ENCODE data around the gene NAA10.

NAA10 gene

DNA sequence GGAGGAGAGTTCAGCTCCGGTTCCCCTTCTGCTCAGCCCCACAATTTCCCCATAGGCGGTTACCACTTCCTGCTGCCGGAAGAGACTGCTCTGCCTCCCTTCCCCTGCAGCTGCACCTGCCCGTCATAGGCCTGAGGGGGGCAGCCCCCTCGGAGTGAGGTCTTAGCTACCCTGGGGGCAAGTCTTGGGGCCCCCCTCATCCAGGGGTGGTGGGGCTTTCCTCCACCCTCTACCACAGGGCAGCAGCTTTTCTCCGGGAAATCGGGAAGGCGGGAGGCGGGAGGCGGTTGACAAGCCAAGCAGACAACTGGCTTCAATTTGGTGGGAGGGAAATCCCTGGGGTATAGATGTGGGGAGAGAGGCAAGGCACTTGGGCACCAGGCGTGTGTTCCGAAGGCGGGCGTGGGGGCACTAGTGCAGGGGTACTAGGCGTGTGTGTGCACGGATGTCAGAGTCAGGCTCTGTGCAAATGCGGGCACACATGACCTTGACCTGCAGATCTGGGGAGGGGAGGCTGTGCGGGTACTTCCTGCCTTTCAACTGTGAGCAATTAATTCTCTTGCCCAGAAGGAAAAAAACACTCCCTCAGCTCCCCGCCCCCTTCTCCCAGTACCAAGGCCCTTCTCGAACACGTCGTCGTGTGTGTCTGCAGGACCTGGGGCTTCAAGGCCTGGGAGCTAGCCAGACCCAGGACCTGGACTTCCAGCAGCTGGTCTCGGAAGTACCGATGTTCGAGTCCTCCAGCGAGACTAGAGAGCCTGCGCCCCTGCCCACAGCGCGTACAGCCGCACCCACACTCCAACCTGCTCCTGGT, 7.8 kb downstream of the NAA10 start (continued):
- TF ChIP-seq, protein P1, sequence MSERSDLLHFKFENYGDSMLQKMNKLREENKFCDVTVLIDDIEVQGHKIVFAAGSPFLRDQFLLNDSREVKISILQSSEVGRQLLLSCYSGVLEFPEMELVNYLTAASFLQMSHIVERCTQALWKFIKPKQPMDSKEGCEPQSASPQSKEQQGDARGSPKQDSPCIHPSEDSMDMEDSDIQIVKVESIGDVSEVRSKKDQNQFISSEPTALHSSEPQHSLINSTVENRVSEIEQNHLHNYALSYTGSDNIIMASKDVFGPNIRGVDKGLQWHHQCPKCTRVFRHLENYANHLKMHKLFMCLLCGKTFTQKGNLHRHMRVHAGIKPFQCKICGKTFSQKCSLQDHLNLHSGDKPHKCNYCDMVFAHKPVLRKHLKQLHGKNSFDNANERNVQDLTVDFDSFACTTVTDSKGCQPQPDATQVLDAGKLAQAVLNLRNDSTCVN (tag by site-specific recombination; optimal IDR thresholded peaks at IDR 0.05): no peak
- TF ChIP-seq, protein P2, sequence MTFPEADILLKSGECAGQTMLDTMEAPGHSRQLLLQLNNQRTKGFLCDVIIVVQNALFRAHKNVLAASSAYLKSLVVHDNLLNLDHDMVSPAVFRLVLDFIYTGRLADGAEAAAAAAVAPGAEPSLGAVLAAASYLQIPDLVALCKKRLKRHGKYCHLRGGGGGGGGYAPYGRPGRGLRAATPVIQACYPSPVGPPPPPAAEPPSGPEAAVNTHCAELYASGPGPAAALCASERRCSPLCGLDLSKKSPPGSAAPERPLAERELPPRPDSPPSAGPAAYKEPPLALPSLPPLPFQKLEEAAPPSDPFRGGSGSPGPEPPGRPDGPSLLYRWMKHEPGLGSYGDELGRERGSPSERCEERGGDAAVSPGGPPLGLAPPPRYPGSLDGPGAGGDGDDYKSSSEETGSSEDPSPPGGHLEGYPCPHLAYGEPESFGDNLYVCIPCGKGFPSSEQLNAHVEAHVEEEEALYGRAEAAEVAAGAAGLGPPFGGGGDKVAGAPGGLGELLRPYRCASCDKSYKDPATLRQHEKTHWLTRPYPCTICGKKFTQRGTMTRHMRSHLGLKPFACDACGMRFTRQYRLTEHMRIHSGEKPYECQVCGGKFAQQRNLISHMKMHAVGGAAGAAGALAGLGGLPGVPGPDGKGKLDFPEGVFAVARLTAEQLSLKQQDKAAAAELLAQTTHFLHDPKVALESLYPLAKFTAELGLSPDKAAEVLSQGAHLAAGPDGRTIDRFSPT (tag by site-specific recombination; IDR thresholded peaks at IDR 0.05): peak; percentile 30
- TF ChIP-seq ZSCAN30 (tag by site-specific recombination; IDR thresholded peaks at IDR 0.05): no peak
- no peak for TF ChIP-seq ZNF138 (tag by site-specific recombination; IDR thresholded peaks at IDR 0.05; ENCODE audit: borderline replicate concordance)
- 0 out of 2 replicates have a peak, but pooled peaks have one; percentile 72 for TF ChIP-seq HOXC10 (CRISPR knock-in tag; IDR thresholded peaks at IDR 0.05)
- no peak for TF ChIP-seq ZNF621 (tag by site-specific recombination; IDR thresholded peaks at IDR 0.05)
- TF ChIP-seq, protein P3, sequence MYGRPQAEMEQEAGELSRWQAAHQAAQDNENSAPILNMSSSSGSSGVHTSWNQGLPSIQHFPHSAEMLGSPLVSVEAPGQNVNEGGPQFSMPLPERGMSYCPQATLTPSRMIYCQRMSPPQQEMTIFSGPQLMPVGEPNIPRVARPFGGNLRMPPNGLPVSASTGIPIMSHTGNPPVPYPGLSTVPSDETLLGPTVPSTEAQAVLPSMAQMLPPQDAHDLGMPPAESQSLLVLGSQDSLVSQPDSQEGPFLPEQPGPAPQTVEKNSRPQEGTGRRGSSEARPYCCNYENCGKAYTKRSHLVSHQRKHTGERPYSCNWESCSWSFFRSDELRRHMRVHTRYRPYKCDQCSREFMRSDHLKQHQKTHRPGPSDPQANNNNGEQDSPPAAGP (tag by site-specific recombination; IDR thresholded peaks at IDR 0.05): peak; percentile 75
- TF ChIP-seq, protein P4, sequence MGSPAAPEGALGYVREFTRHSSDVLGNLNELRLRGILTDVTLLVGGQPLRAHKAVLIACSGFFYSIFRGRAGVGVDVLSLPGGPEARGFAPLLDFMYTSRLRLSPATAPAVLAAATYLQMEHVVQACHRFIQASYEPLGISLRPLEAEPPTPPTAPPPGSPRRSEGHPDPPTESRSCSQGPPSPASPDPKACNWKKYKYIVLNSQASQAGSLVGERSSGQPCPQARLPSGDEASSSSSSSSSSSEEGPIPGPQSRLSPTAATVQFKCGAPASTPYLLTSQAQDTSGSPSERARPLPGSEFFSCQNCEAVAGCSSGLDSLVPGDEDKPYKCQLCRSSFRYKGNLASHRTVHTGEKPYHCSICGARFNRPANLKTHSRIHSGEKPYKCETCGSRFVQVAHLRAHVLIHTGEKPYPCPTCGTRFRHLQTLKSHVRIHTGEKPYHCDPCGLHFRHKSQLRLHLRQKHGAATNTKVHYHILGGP (tag by site-specific recombination; IDR thresholded peaks at IDR 0.05): no peak
- no peak for TF ChIP-seq OSR2 (tag by site-specific recombination; IDR thresholded peaks at IDR 0.05)
- TF ChIP-seq, protein P5, sequence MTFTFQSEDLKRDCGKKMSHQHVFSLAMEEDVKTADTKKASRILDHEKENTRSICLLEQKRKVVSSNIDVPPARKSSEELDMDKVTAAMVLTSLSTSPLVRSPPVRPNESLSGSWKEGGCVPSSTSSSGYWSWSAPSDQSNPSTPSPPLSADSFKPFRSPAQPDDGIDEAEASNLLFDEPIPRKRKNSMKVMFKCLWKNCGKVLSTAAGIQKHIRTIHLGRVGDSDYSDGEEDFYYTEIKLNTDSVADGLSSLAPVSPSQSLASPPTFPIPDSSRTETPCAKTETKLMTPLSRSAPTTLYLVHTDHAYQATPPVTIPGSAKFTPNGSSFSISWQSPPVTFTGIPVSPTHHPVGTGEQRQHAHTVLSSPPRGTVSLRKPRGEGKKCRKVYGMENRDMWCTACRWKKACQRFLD (tag by site-specific recombination; IDR thresholded peaks at IDR 0.05): no peak
- peak; percentile 18; the same call in 1 of the 2 replicates for TF ChIP-seq KLF9 (tag by site-specific recombination; IDR thresholded peaks at IDR 0.05; ENCODE audit: low read depth)
- TF ChIP-seq ZNF501 (tag by site-specific recombination; IDR thresholded peaks at IDR 0.05): no peak
- TF ChIP-seq ZFHX2 (tag by site-specific recombination; conservative IDR thresholded peaks at IDR 0.05): peak; percentile 82
- no peak for TF ChIP-seq ZBTB1 (tag by site-specific recombination; IDR thresholded peaks at IDR 0.05)

DNA sequence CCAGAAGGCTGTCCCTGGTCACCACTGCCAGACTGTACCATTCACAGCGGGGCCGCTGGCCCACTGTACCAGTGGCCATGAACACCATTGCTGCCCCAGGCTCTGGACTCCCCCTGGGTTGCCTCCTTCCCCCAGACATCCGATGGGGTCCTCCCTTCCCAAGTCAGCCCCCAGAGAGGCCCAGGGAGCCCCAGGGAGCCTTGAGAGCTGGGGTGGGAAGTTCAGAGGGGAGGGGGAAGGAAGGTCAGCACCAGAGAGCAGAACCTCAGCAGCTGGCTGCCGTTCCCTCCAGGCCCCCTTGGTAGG, 8.3 kb downstream of the NAA10 start:
- H3K27ac ChIP-seq (ENCODE audit: extremely low read depth, low read depth, low read length): no peak overlapping the region
- CTCF ChIA-PET: interaction anchor here (0.9 to 14.7 kb wide), 3 partner anchors 15 to 259 kb away, joined by 3 to 267 read pairs (median 4); partner anchors contain the start of gene RENBP
- H3K36me3 ChIP-seq (ENCODE audit: control insufficient read depth in 2 of 2, insufficient read depth in 1 of 2, low read length in 2 of 2): peaks cover 3 to 26% of the 10 kb centered on the region in 2 experiments
- peaks cover 10% of the 10 kb centered on the region for H3K4me1 ChIP-seq (ENCODE audit: control insufficient read depth, insufficient read depth, low read length)
- TF ChIP-seq, protein P6, sequence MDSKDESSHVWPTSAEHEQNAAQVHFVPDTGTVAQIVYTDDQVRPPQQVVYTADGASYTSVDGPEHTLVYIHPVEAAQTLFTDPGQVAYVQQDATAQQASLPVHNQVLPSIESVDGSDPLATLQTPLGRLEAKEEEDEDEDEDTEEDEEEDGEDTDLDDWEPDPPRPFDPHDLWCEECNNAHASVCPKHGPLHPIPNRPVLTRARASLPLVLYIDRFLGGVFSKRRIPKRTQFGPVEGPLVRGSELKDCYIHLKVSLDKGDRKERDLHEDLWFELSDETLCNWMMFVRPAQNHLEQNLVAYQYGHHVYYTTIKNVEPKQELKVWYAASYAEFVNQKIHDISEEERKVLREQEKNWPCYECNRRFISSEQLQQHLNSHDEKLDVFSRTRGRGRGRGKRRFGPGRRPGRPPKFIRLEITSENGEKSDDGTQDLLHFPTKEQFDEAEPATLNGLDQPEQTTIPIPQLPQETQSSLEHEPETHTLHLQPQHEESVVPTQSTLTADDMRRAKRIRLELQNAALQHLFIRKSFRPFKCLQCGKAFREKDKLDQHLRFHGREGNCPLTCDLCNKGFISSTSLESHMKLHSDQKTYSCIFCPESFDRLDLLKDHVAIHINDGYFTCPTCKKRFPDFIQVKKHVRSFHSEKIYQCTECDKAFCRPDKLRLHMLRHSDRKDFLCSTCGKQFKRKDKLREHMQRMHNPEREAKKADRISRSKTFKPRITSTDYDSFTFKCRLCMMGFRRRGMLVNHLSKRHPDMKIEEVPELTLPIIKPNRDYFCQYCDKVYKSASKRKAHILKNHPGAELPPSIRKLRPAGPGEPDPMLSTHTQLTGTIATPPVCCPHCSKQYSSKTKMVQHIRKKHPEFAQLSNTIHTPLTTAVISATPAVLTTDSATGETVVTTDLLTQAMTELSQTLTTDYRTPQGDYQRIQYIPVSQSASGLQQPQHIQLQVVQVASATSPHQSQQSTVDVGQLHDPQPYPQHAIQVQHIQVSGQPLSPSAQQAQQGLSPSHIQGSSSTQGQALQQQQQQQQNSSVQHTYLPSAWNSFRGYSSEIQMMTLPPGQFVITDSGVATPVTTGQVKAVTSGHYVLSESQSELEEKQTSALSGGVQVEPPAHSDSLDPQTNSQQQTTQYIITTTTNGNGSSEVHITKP (tag by site-specific recombination; IDR thresholded peaks at IDR 0.05): peak; percentile 54
- no peak for TF ChIP-seq ZFP41 (tag by site-specific recombination; IDR thresholded peaks at IDR 0.05; ENCODE audit: borderline replicate concordance)
- POLR2A ChIA-PET: interaction anchor here (0.6 to 4.2 kb wide), 5 partner anchors 13 to 124 kb away, joined by 5 to 67 read pairs (median 29); partner anchors contain the start of genes HCFC1, RENBP and TMEM187
- no peaks in the 10 kb centered on the region for H3K9me3 ChIP-seq (ENCODE audit: control insufficient read depth, insufficient read depth, low read depth, low read length)
- no peak overlapping the region for H3K4me3 ChIP-seq (ENCODE audit: low read depth, low read length)
